Activated B cell treated with CpG ODN at 0.5 μM for 24 hours (primary cell): ENCODE results near the gene BIRC3. TPM values are rescaled to one million over a fixed set of nuclear protein-coding genes. Genes with fewer than 3 reads are reported as not detected.

ENCODE experiments used
- ATAC-seq: fragments of 200-7000 bp; cut with Tn5 transposase; one replicate; pipeline ENCODE4 v1.10.0; 2021; ENCODE audit warnings: low read depth, mild to moderate bottlenecking, moderate library complexity
- CTCF ChIA-PET: fragments of 350-600 bp; sonication (Branson Sonifier 250); formaldehyde crosslinking; loops from one replicate; lab custom pipeline; 2021; ENCODE audit warnings: antibody characterized with exemption; lab: Charles Lee
- POLR2A ChIA-PET: fragments of 350-600 bp; sonication (Branson Sonifier 250); formaldehyde crosslinking; loops from one replicate; lab custom pipeline; 2021; ENCODE audit warnings: antibody characterized with exemption; lab: Charles Lee
- DNase-seq: peaks from one replicate; pipeline ENCODE4 v3.0.0; 2022
- H3K27ac Mint-ChIP-seq: one replicate; pipeline ENCODE4 v1.8.0; 2020; ENCODE audit warnings: mixed read lengths
- H3K27me3 Mint-ChIP-seq: one replicate; pipeline ENCODE4 v1.8.0; 2021; ENCODE audit warnings: mixed read lengths
- H3K36me3 Mint-ChIP-seq: one replicate; pipeline ENCODE4 v1.8.0; 2021; ENCODE audit warnings: low read depth, mixed read lengths
- H3K4me1 Mint-ChIP-seq: one replicate; pipeline ENCODE4 v1.8.0; 2021; ENCODE audit warnings: mixed read lengths
- H3K4me3 Mint-ChIP-seq: one replicate; pipeline ENCODE4 v1.8.0; 2020; ENCODE audit warnings: mild to moderate bottlenecking, mixed read lengths
- H3K9me3 Mint-ChIP-seq: one replicate; pipeline ENCODE4 v1.8.0; 2020; ENCODE audit warnings: mixed read lengths
- intact Hi-C: fragments of 100-400 bp; cut with micrococcal nuclease; formaldehyde crosslinking; loops from one replicate; pipeline ENCODE4 v1.15.1; 2024
- total RNA-seq: library from RNA; stranded (reverse); gene quantifications from 2 replicates; pipeline ENCODE4 v1.2.3, GENCODE V29; 2022
- TF ChIP-seq, protein P1 (sequence below): fragments of 200-600 bp; IDR thresholded peaks from one replicate; pipeline ENCODE4 v1.8.0; 2022; ENCODE audit warnings: antibody characterized with exemption, mild to moderate bottlenecking

The BIRC3 gene
- total RNA-seq, 1 donor from 2014 or later: 270 TPM

GRCh38 chr11:102323542-102324251 lies 6.4 kb downstream of the BIRC3 start:
- no peak for DNase-seq
- ChIA-PET CTCF (interaction anchor here (0.9 to 2.2 kb wide), 3 partner anchors 16 to 30 kb away, joined by 3 to 21 read pairs (median 9); no protein-coding TSS in a partner anchor), POLR2A (interaction anchor here (0.7 to 2.1 kb wide), 5 partner anchors 10 to 251 kb away, joined by 3 to 8 read pairs (median 3); no protein-coding TSS in a partner anchor)
- H3K9me3 Mint-ChIP-seq: no peaks in the 10 kb centered on the region
- no peak overlapping the region for H3K4me3 Mint-ChIP-seq
- peak overlapping the region; percentile 30 for H3K27ac Mint-ChIP-seq
- intact Hi-C loops: loop anchor here (1.0 kb wide), 1 partner anchor 35 kb away; no protein-coding TSS in a partner anchor
- peaks cover 69% of the 10 kb centered on the region for H3K4me1 Mint-ChIP-seq
- peaks cover 88% of the 10 kb centered on the region for H3K36me3 Mint-ChIP-seq
- H3K27me3 Mint-ChIP-seq: no peaks in the 10 kb centered on the region
- TF ChIP-seq, protein P1, sequence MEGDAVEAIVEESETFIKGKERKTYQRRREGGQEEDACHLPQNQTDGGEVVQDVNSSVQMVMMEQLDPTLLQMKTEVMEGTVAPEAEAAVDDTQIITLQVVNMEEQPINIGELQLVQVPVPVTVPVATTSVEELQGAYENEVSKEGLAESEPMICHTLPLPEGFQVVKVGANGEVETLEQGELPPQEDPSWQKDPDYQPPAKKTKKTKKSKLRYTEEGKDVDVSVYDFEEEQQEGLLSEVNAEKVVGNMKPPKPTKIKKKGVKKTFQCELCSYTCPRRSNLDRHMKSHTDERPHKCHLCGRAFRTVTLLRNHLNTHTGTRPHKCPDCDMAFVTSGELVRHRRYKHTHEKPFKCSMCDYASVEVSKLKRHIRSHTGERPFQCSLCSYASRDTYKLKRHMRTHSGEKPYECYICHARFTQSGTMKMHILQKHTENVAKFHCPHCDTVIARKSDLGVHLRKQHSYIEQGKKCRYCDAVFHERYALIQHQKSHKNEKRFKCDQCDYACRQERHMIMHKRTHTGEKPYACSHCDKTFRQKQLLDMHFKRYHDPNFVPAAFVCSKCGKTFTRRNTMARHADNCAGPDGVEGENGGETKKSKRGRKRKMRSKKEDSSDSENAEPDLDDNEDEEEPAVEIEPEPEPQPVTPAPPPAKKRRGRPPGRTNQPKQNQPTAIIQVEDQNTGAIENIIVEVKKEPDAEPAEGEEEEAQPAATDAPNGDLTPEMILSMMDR: no peak
- no peak for ATAC-seq

DNA sequence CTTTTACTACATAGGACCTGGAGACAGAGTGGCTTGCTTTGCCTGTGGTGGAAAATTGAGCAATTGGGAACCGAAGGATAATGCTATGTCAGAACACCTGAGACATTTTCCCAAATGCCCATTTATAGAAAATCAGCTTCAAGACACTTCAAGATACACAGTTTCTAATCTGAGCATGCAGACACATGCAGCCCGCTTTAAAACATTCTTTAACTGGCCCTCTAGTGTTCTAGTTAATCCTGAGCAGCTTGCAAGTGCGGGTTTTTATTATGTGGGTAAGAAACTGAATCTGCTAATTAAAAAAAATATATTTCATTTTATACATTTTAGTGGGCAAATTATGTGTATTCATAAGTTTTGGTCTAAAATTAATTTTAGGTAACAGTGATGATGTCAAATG lies 7.8 kb downstream of the BIRC3 start:
- H3K4me3 Mint-ChIP-seq: no peak overlapping the region
- H3K27me3 Mint-ChIP-seq: no peaks in the 10 kb centered on the region
- DNase-seq: no peak
- POLR2A ChIA-PET: interaction anchor here (0.6 to 2.1 kb wide), 4 partner anchors 22 to 249 kb away, joined by 3 to 8 read pairs (median 6); partner anchors contain the start of gene BIRC2
- TF ChIP-seq, protein P1: no peak
- H3K9me3 Mint-ChIP-seq: no peaks in the 10 kb centered on the region
- ATAC-seq: no peak
- peak overlapping the region; percentile 37 for H3K27ac Mint-ChIP-seq
- peaks cover 88% of the 10 kb centered on the region for H3K36me3 Mint-ChIP-seq
- H3K4me1 Mint-ChIP-seq: peaks cover 64% of the 10 kb centered on the region
- CTCF ChIA-PET: interaction anchor here (0.7 to 2.2 kb wide), 5 partner anchors 17 to 36 kb away, joined by 3 to 21 read pairs (median 6); no protein-coding TSS in a partner anchor
- intact Hi-C loops: no loop called here

DNA sequence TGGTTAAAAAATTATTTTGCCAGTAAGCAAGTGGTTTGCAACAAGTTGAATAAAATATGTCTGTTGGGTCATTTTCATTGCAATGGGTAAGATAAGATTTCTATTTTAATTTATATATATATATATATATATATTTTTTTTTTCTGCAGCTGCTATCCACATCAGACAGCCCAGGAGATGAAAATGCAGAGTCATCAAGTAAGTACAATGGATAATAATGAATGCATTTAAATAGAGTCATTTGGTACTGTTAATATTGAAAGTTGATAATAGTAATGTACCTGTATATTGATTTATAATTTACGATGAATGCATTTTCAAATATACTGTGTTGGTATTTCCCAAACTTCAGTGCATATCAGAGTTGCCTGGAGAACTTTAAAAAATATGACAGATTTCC lies 11.5 kb downstream of the BIRC3 start:
- Mint-ChIP-seq H3K4me3 (no peak overlapping the region), H3K27ac (no peak overlapping the region), H3K27me3 (no peaks in the 10 kb centered on the region), H3K9me3 (no peaks in the 10 kb centered on the region), H3K4me1 (peaks cover 46% of the 10 kb centered on the region), H3K36me3 (peaks cover 89% of the 10 kb centered on the region)
- POLR2A ChIA-PET: interaction anchor here (0.8 kb wide), 1 partner anchor 9 kb away, joined by 3 read pairs; no protein-coding TSS in a partner anchor
- no peak for ATAC-seq
- intact Hi-C loops: no loop called here
- CTCF ChIA-PET: interaction anchor here (0.8 to 1.4 kb wide), 2 partner anchors 35 to 284 kb away, joined by 3 read pairs; no protein-coding TSS in a partner anchor
- TF ChIP-seq, protein P1: no peak
- DNase-seq: no peak

GRCh38 chr11:102330231-102330630 lies 12.9 kb downstream of the BIRC3 start:
- Mint-ChIP-seq H3K9me3 (no peaks in the 10 kb centered on the region), H3K27ac (no peak overlapping the region), H3K4me1 (peaks cover 36% of the 10 kb centered on the region), H3K4me3 (no peak overlapping the region), H3K27me3 (no peaks in the 10 kb centered on the region), H3K36me3 (peaks cover 85% of the 10 kb centered on the region)
- TF ChIP-seq, protein P1: no peak
- ChIA-PET POLR2A (no interaction called here), CTCF (no interaction called here)
- intact Hi-C loops: no loop called here
- no peak for DNase-seq
- no peak for ATAC-seq

- ChIA-PET CTCF (interaction anchor here (1.4 kb wide), 1 partner anchor 43 kb away, joined by 4 read pairs; no protein-coding TSS in a partner anchor), POLR2A (interaction anchor here (2.6 kb wide), 1 partner anchor 11 kb away, joined by 8 read pairs; no protein-coding TSS in a partner anchor)
- intact Hi-C loops: no loop called here
- H3K4me3 Mint-ChIP-seq: no peak overlapping the region
- TF ChIP-seq, protein P1: no peak
- H3K27ac Mint-ChIP-seq: no peak overlapping the region
- ATAC-seq (no peak), DNase-seq (no peak)
- H3K4me1 Mint-ChIP-seq: peaks cover 32% of the 10 kb centered on the region
- no peaks in the 10 kb centered on the region for H3K27me3 Mint-ChIP-seq
- H3K9me3 Mint-ChIP-seq: no peaks in the 10 kb centered on the region
- peaks cover 80% of the 10 kb centered on the region for H3K36me3 Mint-ChIP-seq
These were observed 14.1 kb downstream of the BIRC3 start for GRCh38 chr11:102331341-102331740.
